ENCODE measurements around the gene DPP6.

The DPP6 gene

DNA sequence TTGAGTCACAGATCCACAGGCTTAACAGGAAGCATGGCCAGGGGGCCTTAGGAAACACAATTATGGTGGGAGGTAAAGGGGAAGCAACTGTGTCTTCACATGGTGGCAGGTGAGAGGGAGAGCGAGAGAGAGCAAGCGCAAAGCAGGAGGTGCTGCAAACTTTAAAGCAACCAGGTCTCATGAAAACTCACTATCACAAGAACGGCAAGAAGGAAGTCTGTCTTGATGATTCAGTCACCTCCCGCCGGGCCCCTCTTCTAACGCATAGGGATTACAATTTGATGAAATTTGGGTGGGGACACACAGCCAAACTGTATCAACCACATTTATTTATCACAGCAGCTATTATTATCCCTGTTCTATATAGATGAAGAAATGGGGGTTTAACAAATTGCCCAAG is 201.6 kb downstream of the DPP6 start:
- DNase-seq = no peak

DNA sequence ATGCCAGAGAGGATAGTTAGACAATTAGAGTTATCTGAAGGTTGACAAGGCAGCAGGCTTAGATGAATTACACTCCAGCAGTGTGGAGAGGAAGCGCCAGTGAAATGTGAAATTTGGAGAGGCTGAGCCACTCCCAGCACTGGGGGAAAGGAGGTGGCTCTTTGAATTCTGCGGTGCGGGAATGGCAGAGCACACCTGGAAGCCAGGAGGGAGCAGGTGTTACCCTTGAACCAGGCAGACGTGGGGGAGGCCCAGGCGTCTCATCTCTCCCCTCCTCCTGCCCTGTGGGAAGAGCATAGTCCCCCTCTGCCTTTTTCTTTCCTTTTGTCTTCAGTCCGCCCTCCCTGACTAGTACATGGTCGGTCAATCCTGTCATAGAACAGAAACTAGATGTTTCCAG is 203.1 kb downstream of the DPP6 start:
- DNase-seq = no peak

DNA sequence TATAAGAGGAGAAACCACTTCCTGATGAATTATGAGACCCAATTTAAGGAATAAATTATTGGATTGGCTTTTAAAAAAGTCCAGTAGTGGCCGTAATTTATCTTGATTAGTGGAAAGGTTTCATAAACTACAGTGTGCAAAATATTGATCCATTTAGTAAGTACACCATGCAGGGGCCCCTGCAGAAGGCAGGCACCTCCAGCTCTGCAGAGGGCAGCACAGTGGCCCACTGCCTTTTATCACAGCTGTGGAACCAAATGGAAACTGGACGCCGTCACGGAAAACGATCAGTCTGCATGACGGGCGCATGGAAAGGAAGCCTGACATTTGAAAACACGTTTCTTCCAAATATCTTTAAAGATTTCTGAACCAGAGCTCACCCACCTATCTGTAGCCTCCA is 204.0 kb downstream of the DPP6 start:
- DNase-seq = no peak

DNA sequence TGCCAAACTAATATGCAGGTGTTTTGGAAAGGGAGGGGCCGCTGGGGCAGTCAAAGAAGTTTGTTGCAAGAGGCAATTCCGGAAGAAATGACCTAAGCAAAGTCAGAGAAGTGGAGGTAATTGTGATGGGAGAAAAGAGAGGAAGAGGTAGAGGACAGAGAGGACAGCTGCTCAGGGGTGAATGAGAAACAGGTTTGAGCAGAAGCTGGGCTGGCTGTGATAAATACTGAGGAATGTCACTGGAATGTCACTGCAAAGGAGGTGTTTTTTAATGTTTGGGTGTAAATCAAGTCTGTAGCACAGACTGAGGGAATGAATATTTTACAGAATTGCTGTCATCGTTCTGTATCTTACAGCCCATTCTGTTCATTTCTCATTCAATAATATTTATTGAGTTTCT is 207.2 kb downstream of the DPP6 start:
- DNase-seq = no peak

DNA sequence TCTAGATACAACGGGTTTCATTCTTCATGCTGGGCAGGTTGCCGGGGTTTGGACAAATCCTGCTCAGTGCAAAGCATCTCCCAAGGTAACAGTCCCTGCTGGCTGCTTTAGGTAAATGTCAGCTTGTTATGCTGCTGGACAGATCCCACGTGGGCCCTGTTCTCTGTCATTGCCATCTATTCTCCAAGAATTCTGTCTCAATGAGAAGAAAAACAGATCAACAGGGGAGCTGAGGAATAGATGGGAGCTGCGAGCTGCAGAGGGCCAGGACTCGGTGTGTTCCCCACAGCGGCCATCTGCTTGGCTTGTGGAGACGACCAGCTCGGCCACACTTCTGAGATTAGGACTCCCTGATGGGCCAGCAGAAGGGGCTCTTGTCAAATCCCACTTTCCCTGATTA is 235.2 kb downstream of the DPP6 start:
- DNase-seq = no peak

DNA sequence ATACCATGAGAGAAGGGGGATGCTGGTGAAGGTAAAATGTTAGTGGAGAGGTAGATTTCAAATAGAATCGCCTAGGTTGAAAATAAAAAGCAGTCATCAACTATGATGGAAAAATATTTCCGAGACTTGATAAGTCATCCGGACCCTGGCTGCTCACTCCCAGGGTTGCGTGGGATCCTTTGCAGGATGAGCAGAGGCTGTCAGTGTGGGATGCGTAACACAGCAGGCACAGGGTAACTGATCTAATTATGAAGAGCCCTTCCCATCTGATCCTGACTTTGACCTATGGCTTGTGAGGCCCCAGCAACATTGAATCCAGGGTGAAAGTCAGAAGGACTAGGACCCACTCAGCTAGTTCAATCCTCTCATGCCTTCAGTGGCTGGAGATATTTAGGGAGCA is 236.9 kb downstream of the DPP6 start:
- DNase-seq = no peak

DNA sequence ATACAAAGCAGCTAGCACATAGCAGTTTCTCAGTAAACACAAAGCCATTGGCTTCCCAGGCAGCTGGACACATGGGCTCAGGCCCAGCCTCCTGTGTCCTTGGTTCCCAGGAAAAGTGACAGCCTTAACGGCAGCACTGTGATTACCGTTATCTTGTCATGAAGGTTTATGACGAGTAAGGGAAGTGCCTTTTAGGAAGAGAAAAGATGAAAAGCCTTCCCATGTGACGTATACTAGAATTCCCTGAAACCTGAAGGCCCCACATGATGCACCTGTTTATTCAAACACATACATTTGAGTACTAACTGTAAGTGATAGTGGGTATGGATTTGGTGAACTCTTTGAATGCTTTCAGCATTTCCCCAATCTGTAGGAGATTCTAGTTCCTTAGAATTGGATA is 244.2 kb downstream of the DPP6 start:
- no peak for DNase-seq

DNA sequence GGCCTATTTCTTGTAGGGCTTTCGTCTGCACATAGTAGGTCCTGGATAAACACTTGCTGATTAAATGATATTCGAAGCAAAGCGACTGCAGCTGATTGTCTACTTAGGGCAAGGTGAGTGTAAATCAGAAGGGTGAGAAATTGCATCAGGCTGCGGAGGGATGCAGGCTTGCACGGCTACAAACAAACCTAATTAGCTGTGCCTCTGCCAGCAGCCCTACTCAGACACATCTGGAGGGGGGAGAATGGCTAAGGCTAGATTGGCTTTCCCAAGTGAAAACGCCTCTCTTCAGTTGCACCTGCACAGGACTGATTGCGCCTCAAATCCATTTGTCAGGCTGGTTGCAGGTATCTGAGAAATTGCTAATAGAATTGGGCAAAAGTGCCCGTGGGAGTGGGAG is 247.5 kb downstream of the DPP6 start:
- no peak for DNase-seq

DNA sequence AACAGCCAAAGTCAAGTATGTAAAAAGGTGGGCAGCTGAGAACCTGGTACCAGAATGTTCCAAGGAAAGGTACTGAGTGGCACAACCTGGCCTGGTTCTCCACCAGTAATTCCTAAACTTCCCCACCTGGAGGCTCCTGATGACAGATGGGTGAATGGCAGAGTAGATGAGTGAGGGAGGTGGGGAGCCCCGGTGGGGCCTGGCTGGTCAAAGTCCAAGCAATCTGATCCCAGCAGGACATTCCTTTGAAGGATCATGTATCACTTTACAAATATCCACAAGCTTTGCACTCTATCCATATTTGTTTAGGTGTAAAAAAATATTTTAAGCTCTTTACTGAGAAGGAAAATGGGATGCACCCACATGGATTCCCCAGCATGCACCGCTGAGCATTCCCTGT is 250.2 kb downstream of the DPP6 start:
- no peak for DNase-seq

DNA sequence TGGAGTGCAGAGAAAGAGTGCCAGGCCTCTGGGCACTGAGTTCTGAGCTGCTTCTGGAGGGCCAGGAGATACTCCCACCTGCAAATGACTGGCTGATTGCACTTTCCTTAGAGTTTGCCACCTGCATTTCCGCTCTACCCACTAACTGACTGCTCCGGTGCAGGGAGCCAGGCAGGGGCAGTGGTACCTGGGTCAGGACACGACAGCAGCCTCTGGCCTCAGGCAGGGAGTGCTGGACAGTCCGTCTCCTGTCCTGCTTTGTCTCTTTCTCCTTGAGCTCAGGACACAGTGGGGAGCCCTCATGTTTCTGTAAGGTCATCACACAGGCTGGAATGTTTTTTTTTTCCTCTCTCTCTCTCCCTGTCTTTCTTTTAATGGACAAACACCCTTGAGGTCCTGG is 252.0 kb downstream of the DPP6 start:
- DNase-seq = no peak

DNA sequence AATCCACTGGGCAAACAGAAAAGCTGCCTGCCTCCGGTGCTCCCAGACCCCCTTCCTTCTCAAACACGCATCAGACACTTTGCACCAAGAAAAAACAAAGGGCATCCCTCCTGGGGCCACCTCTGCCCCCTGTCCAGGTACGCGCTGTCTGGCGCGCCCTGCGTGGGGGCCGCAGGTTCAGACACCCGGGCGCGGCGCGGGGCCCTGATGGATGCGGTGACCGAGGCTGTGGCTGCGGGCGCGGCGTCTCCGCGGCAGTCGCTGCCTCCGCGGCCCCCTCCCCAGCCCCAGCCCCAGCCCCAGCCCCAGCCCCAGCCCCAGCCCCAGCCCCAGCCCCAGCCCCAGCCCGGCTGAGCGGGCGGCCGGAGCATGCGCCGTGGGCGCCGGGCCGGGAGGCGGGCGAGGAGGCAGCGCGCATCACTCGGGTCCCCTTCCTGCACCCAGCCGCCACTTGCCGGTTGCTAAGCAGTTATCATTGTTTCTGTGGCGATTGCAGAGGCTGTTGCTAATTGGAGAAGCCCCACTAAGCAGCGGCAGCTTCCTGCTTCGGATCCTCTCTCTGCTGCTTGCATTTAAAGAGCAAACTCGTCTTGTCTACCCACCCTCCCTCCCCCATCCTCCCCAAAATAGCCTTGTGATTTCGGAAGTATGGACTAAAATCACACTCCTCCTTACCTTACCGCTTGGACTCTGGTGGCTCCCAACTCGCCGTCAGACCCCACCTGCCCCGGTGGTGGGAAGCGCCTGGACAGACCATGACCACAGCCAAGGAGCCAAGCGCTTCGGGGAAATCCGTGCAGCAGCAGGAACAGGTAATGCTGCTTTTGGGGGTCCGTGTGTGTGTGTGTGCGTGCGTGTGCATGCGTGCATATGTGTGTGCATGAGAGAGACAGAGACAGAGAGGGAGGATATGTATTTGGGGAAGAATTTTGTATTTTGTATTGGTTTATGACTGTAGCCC is 252.8 kb downstream of the DPP6 start:
- no peak for DNase-seq

DNA sequence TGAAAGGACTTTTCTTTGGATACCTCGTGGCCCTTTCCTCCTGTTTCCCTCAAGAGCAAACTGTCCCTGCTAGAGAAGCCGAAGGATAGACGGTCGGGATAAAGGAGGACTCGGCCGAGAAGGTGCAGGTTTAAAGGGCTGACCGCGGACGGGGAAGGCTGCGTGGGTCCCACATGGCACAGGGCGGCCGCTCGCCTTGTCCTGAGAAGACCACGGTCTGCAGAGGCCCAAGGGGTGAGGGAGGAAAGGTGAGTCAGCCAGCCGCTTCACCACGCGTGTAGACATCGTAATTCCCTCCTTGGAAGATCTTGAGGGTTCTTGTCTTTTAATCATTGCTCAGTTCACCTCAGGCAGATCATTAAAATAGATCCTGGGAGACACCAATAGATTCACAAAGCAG is 253.8 kb downstream of the DPP6 start:
- no peak for DNase-seq

DNA sequence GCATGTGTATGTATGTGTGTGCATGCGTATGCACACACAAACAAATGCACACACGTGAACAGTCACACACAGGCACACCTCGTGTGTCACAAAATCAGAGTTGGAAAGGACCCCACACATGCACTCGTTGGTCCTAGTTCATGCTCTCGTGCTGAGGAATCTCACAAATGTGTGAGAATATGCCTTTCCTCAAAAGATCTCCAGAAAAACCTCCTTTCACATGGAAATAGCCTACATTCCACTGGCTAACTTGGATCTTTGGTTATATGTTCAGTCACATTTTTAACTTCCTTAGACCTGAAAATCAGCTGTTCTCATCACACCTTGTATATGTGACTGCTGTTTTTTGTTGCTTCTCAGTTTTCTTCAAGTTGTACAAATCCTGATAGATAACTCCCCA is 256.7 kb downstream of the DPP6 start:
- no peak for DNase-seq

DNA sequence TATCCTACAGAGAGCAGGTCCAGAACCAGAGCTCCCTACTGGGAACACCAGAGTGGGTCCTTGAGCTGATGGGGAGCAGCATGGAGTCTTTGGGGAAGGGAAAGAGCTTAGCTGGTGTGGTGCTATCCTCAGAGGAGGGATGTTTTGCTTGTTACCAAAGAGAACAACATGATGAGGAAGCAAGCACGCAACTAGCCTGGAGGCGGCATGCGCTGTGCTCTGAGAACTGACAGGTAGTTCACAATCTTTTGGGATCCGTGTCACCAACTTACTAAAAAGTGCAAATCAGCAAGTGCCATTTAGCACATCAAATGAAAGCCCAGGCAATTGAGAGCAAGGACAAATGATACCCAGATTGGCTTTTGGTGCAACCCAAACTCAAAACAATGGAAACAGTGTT is 257.9 kb downstream of the DPP6 start:
- no peak for DNase-seq

DNA sequence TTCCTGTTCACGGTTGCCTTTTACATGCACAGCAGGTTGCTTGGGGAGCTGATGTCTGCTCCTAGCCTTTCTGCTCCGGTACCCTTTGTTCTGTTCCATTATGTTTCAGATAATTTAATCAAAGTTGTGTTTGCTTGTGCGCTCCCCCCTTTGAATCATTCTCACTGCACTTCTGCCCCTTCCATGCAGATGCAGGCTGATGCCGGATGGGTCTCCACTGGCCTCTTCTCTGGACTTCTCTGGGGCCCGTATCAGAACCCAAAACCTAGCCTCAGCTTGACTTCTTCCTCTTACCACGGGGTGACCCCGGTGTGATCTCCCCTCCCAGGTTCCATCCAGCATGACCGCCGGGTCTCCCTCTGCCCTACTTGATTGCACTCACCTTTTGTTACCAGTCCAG is 272.0 kb downstream of the DPP6 start:
- no peak for DNase-seq

DNA sequence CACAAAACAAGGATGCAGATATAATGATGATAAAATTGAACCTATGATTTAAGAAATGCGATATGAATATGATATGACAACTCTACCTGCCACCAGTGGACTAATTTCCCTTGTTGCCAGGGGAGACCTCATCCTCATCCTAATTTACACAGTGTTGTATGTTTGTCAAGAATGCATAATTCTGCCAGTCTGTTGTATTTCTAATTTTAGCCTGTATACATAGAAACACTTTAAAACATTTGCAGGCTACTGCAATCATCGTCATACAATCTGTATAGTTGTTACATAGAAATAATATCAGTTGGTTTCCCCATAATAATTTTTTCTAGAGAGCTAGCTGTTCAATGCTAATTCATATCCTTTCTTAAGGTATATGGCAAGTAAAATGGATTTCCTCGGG is 274.2 kb downstream of the DPP6 start:
- DNase-seq = no peak

DNA sequence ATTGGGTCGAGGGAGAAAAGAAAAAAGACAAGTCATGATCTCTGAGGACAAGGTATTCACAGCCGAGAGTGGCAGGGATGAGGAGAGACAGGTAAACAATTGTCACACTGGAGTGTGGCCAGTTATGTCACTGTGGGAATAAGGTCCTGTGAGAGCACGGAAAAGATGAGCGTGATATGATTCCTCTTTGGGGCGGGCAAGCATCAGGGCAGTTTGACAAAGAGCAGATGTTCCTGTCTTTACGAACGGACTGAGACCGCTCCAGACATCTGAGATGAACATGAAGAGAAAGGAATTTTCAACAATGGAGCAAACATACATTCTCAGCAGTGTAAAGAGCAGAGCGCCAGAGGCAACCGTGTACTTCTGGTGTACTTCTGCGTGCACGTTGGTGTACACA is 278.1 kb downstream of the DPP6 start:
- no peak for DNase-seq

DNA sequence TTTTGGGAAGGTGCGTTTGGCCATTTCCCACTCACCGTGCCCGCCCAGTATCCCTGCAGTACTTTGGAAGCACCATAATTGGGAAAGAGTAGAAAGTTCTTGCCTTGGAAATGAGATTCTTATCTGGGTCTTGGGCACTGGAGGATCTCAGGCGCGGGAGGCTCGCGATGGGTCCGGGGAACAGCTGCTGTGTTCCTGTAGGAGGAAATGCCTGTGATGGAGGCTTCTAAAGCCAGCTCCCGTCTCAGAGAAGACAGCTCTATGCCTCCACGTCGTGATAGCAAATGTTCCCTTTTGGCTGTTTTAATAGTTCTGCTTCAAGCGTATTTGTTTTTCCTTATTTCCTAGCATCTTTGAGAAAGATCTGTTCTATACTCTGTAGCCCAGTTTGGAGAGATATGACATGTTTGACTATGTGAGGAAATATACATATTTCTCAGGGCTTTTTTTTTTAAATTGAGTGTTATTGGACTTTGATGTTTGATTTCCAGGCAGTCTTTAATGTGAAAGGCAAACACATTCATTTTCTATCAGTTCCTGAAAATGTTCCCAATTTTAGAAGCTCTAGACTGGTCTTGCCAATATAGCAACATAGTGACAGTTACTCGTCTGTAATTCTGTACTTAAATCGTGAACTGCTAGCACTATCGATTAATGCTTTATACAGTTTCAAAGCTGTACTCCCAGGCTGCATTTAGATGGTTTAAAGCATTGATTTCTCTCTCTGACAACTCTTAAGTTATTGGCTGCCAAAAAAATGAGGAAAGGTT is 280.8 kb downstream of the DPP6 start:
- DNase-seq = no peak

DNA sequence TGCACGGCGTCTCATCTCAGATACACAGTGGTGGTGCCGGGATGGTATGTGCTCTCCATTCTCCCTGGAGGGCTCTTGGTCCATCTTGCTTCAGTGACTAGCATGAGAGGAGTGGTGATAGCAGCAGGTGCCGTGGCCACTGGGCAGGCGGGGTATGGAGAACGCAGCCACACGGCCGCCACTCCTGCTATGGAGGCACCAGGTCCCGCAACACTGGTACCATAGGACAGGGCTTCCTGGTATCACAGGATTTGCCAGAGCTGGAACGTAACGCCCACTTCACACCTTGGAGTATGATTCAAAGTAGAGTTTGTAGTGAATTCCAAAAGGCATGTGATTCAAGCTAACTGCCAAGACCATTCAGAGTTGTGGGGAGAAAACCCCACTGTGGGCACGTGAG is 284.1 kb downstream of the DPP6 start:
- DNase-seq = no peak

DNA sequence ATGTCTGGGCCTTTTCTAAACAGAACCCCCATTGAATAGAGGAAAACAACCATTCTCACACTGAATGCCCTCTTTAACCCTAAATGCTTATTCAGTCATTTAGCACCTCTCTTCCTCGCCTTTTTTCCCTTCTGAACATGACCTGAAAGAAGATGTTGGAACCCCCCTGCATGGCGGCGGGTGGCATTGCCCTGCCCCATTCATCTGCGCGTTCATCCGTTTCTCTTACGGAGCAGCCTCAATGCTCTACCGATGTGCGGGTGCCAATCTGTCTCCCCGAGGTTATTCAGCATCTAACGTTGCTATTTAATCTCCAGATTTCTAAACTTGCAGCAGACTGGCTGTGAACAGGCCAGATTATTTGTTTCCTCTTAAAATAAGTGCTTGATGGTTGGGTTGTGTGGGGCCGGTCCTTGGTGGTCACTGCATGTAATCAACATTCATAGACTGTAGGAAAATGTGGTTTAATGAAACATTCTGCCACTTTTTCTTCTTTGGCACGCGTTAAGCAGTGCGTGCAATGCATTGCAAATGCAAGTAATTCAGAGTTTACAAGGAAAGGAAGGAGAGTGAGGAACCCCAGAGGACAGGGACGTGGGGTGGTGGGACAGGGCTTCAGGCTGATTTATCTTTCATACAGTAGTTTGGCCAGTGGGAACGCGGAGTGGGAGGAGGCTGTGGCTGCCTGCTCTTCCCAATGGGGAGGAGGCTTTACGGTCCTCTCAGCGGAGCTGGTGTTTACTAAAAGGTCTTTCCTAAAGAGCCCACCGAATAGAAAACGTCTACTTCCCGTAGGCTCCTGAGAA is 286.7 kb downstream of the DPP6 start:
- DNase-seq = no peak

DNA sequence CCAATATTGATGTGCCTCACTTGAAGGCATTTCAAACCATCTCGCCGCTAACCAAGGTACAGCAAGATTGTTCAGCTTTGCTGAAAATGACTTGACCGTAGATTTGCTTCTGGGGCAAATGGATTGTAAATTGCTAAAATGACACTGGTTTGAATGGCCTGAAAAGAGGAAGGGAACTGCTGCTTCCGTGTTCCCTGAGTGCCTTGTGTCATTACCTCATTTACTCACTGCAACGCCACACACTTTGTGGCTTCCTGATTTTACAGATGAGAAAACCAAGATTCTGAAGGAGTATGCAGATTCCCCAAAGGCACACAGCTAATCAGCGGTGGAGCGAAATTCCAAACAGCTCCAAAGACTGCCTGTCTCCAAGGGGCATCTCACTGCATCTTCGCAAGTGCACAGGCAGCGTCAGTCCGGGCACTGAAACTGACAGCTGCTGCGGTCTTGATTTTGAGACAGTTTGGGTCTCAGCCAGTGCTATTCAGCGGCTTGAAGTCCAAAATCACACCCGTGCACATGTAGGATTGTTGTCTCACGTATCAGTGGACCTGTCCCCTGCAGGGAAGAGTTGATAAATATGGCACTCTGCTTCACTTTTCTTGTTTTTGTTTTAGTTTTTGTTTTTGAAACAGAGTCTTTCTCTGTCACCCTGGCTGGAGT is 290.9 kb downstream of the DPP6 start:
- DNase-seq = no peak

DNA sequence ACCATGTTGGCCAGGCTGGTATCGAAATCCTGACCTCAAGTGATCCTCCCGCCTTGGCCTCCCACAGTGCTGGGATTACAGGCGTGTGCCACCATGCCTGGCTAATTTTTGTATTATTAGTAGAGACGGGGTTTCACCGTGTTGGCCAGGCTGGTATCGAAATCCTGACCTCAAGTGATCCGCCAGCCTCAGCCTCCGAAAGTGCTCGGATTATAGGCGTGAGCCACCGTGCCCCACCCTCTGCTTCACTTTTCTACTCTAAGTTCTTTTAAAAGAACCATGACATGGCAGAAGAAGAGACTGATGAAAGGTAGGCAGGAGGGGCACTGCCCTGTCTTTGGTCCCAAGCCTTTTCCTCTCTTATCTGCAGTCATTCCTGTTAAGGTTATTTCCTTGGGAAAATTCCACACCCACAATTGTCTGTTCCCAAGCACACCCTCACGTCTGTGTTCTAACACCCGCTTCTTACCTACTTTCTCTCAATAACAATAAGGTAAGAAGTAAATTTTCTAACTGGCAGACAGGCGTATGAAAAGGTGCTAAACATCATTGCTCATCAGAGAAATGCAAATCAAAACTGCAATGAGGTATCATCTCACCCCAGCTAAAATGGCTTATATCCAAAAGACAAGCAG is 291.7 kb downstream of the DPP6 start:
- DNase-seq = no peak
